Activated CD8-positive, alpha-beta memory T cell treated with anti-CD3 and anti-CD28 coated beads for 1 hour (primary cell): ENCODE data around the gene FGD1.

ENCODE experiments used
- DNase-seq, 2 donors: peaks; one replicate each; pipeline ENCODE4 v3.0.0-alpha.2; 2020; ENCODE audit warnings: low read depth in 1 of 2; ENCODE audit errors: extremely low read depth in 1 of 2

The FGD1 gene

GRCh38 chrX:54473993-54474859 is 21.8 kb downstream of the FGD1 start:
- no peak for DNase-seq

GRCh38 chrX:54470054-54470760 is 25.8 kb downstream of the FGD1 start:
- no peak for DNase-seq

- no peak for DNase-seq
Measured at GRCh38 chrX:54452920-54453319, 43.1 kb downstream of the FGD1 start.

GRCh38 chrX:54449929-54450328 is 46.1 kb downstream of the FGD1 start:
- DNase-seq: no peak

GRCh38 chrX:54447461-54447860 is 48.6 kb downstream of the FGD1 start:
- DNase-seq: no peak

GRCh38 chrX:54446084-54446483 is 50.0 kb downstream of the FGD1 start:
- no peak for DNase-seq

- no peak for DNase-seq
Measured at GRCh38 chrX:54444752-54445151, 51.3 kb downstream of the FGD1 start.

- no peak for DNase-seq
Measured at GRCh38 chrX:54442790-54443189, 53.2 kb downstream of the FGD1 start.

GRCh38 chrX:54439960-54440871 is 55.8 kb downstream of the FGD1 start, which contains the start of gene TSR2:
Gene TSR2 (plus strand): TSS chrX:54440404. CDS start chrX:54440422, 18 bp downstream.
- peak; percentile 40 to 52 for DNase-seq

- DNase-seq: no peak
Measured at GRCh38 chrX:54435121-54435520, 60.9 kb downstream of the FGD1 start.

GRCh38 chrX:54430519-54430918 is 65.5 kb downstream of the FGD1 start:
- no peak for DNase-seq

- no peak for DNase-seq
Measured at GRCh38 chrX:54427837-54428424, 68.1 kb downstream of the FGD1 start.

GRCh38 chrX:54423161-54423888 is 72.7 kb downstream of the FGD1 start:
- DNase-seq: no peak

GRCh38 chrX:54422168-54422567 is 73.9 kb downstream of the FGD1 start:
- DNase-seq: no peak

GRCh38 chrX:54419559-54420302 is 76.3 kb downstream of the FGD1 start:
- DNase-seq: no peak

- DNase-seq: no peak
Measured at GRCh38 chrX:54416965-54417364, 79.1 kb downstream of the FGD1 start.

- no peak for DNase-seq
Measured at GRCh38 chrX:54415534-54416350, 80.3 kb downstream of the FGD1 start.

- no peak for DNase-seq
Measured at GRCh38 chrX:54413753-54414152, 82.3 kb downstream of the FGD1 start.
